ENCODE data around the gene FBXL16. TPM values are rescaled to one million over a fixed set of nuclear protein-coding genes. Genes with fewer than 3 reads are reported as not detected.

Gene FBXL16
- total and polyA plus RNA-seq, 3 donors from 2014 or later: 15.8 to 23.4 (median 16.1) TPM

GRCh38 chr16:684961-685696 lies 20.5 kb downstream of the FBXL16 start:
- Histone ChIP-seq H3K27me3 (no peaks in the 10 kb centered on the region), H3K27ac (peak overlapping the region in 1 of 2 donors; percentile 79), H3K9me3 (no peaks in the 10 kb centered on the region), H3K4me3 (peak overlapping the region; percentile 51 to 56), H3K4me1 (peaks cover 40% of the 10 kb centered on the region), H3K36me3 (ENCODE audit: low read depth, missing control alignments) (no peaks in the 10 kb centered on the region)
- TF ChIP-seq CTCF (IDR thresholded peaks at IDR 0.05) (no peak), POLR2A (IDR thresholded peaks at IDR 0.05) (no peak)
- intact Hi-C loops (cut with DNase I; ENCODE audit: low total_unique reads): no loop called here
- WGBS, 2 donors: 59 to 76% methylated on average over 31 to 60 of the region's 61 CpGs
- DNase-seq: no peak

GRCh38 chr16:684071-684794 lies 21.4 kb downstream of the FBXL16 start, which contains the start of gene JMJD8:
TSS of gene JMJD8 (minus strand) at chr16:684334. CDS start at chr16:684319, 15 bp downstream.
- WGBS, 2 donors: 1% methylated on average over 37 of the region's 91 CpGs; no CpG with 5 or more reads in 1 of the 2 donors
- Histone ChIP-seq H3K36me3 (ENCODE audit: low read depth, missing control alignments) (no peaks in the 10 kb centered on the region), H3K4me1 (peaks cover 37% of the 10 kb centered on the region), H3K4me3 (peak within 1 kb of the TSS; percentile 51 to 56), H3K9me3 (no peaks in the 10 kb centered on the region), H3K27ac (peak within 1 kb of the TSS; percentile 45 to 79), H3K27me3 (no peaks in the 10 kb centered on the region)
- intact Hi-C loops (cut with DNase I; ENCODE audit: low total_unique reads): no loop called here
- DNase-seq: peak; percentile 97
- TF ChIP-seq POLR2A (IDR thresholded peaks at IDR 0.05) (no peak), CTCF (IDR thresholded peaks at IDR 0.05) (no peak)

- no peak for TF ChIP-seq POLR2A (IDR thresholded peaks at IDR 0.05)
- no peak for TF ChIP-seq CTCF (IDR thresholded peaks at IDR 0.05)
- intact Hi-C loops (cut with DNase I; ENCODE audit: low total_unique reads): loop anchor here (2.0 kb wide), 1 partner anchor 57 kb away; the partner anchor contains the start of gene CIAO3
- no peaks in the 10 kb centered on the region for H3K36me3 ChIP-seq (ENCODE audit: low read depth, missing control alignments)
- peak overlapping the region; percentile 45 to 79 for H3K27ac ChIP-seq
- H3K9me3 ChIP-seq: no peaks in the 10 kb centered on the region
- DNase-seq: no peak
- 11 to 20% methylated on average over 7 to 42 of the region's 57 CpGs for WGBS, 2 donors
- H3K27me3 ChIP-seq: no peaks in the 10 kb centered on the region
- peak overlapping the region; percentile 51 to 56 for H3K4me3 ChIP-seq
- H3K4me1 ChIP-seq: peaks cover 40% of the 10 kb centered on the region
These were observed 22.1 kb downstream of the FBXL16 start for GRCh38 chr16:683396-684070.

- WGBS, 2 donors: 81 to 86% methylated on average over 18 to 33 of the region's 36 CpGs
- no peaks in the 10 kb centered on the region for H3K27me3 ChIP-seq
- H3K4me1 ChIP-seq: peaks cover 40% of the 10 kb centered on the region
- no peak overlapping the region for H3K27ac ChIP-seq
- no peak overlapping the region for H3K4me3 ChIP-seq
- intact Hi-C loops (cut with DNase I; ENCODE audit: low total_unique reads): loop anchor here (2.0 kb wide), 1 partner anchor 58 kb away; the partner anchor contains the start of gene CIAO3
- DNase-seq: no peak
- TF ChIP-seq POLR2A (IDR thresholded peaks at IDR 0.05) (no peak), CTCF (IDR thresholded peaks at IDR 0.05) (no peak)
- no peaks in the 10 kb centered on the region for H3K9me3 ChIP-seq
- H3K36me3 ChIP-seq (ENCODE audit: low read depth, missing control alignments): no peaks in the 10 kb centered on the region
These were observed 22.9 kb downstream of the FBXL16 start for GRCh38 chr16:682493-683395.
